Lower lobe of right lung (tissue), 2 donors: ENCODE data around the gene FRAT1. TPM values are rescaled to one million over a fixed set of nuclear protein-coding genes. Genes with fewer than 3 reads are reported as not detected.

Experiments
- ATAC-seq, 2 donors: fragments of 200-7000 bp; cut with Tn5 transposase; one replicate each; pipeline ENCODE4 v1.9.1; 2020 to 2022; ENCODE audit warnings: mild to moderate bottlenecking in 2 of 2, moderate library complexity in 2 of 2
- DNase-seq: peaks from one replicate; pipeline ENCODE4 v3.0.0-alpha.2; 2020
- H3K27ac ChIP-seq: fragments of 200-600 bp; one replicate; pipeline ENCODE4 v1.8.0; 2022
- H3K27me3 ChIP-seq: fragments of 200-600 bp; one replicate; pipeline ENCODE4 v1.8.0; 2022; ENCODE audit warnings: low read depth
- H3K36me3 ChIP-seq: fragments of 200-600 bp; one replicate; pipeline ENCODE4 v1.8.0; 2022; ENCODE audit warnings: mild to moderate bottlenecking
- H3K4me1 ChIP-seq: fragments of 200-600 bp; one replicate; pipeline ENCODE4 v1.8.0; 2022
- H3K4me3 ChIP-seq: fragments of 200-600 bp; one replicate; pipeline ENCODE4 v1.8.0; 2022; ENCODE audit warnings: mild to moderate bottlenecking
- H3K9me3 ChIP-seq: fragments of 200-600 bp; one replicate; pipeline ENCODE4 v1.8.0; 2022
- intact Hi-C: fragments of 100-400 bp; cut with DNase I; formaldehyde crosslinking; loops from one replicate; pipeline ENCODE4 v1.11.0; 2022
- total RNA-seq: library from RNA; stranded (reverse); fragmentation: NEBNext Ultra II Directional; extraction: Animal tissue kit (Norgen Biotek cat#: 25700); gene quantifications from one replicate; pipeline ENCODE4 v1.2.1, GENCODE V29; 2021
- TF ChIP-seq, protein P1 (sequence below): fragments of 200-600 bp; IDR thresholded peaks from one replicate; pipeline ENCODE4 v1.8.0; 2022; ENCODE audit warnings: antibody characterized with exemption, mild to moderate bottlenecking
- donor health status: DM: no; HTN: yes; CAD: no; lungs with severe emphysema.

The FRAT1 gene
- total RNA-seq, 1 donor from 2014 or later, result 15.1 TPM

GRCh38 chr10:97292097-97292861, 26.8 kb upstream of the FRAT1 start, which contains the start of gene ARHGAP19:
TSS of gene ARHGAP19 (minus strand) at chr10:97292637. CDS start at chr10:97292627, 10 bp downstream.
- intact Hi-C loops, result no loop called here
- TF ChIP-seq, protein P1, sequence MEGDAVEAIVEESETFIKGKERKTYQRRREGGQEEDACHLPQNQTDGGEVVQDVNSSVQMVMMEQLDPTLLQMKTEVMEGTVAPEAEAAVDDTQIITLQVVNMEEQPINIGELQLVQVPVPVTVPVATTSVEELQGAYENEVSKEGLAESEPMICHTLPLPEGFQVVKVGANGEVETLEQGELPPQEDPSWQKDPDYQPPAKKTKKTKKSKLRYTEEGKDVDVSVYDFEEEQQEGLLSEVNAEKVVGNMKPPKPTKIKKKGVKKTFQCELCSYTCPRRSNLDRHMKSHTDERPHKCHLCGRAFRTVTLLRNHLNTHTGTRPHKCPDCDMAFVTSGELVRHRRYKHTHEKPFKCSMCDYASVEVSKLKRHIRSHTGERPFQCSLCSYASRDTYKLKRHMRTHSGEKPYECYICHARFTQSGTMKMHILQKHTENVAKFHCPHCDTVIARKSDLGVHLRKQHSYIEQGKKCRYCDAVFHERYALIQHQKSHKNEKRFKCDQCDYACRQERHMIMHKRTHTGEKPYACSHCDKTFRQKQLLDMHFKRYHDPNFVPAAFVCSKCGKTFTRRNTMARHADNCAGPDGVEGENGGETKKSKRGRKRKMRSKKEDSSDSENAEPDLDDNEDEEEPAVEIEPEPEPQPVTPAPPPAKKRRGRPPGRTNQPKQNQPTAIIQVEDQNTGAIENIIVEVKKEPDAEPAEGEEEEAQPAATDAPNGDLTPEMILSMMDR, result peak; percentile 28
- Histone ChIP-seq H3K36me3 (peaks cover 7% of the 10 kb centered on the region), H3K4me3 (peak within 1 kb of the TSS; percentile 90), H3K9me3 (no peaks in the 10 kb centered on the region), H3K27ac (peak within 1 kb of the TSS; percentile 94), H3K4me1 (peaks cover 10% of the 10 kb centered on the region), H3K27me3 (no peaks in the 10 kb centered on the region)
- ATAC-seq (peak; percentile 99), DNase-seq (peak; percentile 96)

GRCh38 chr10:97292862-97293198, 26.2 kb upstream of the FRAT1 start:
- TF ChIP-seq, protein P1, result no peak
- H3K4me1 ChIP-seq, result peaks cover 10% of the 10 kb centered on the region
- H3K27ac ChIP-seq, result no peak overlapping the region
- H3K4me3 ChIP-seq, result no peak overlapping the region
- H3K36me3 ChIP-seq, result peaks cover 3% of the 10 kb centered on the region
- no peaks in the 10 kb centered on the region for H3K27me3 ChIP-seq
- ATAC-seq (no peak), DNase-seq (no peak)
- intact Hi-C loops, result no loop called here
- no peaks in the 10 kb centered on the region for H3K9me3 ChIP-seq

GRCh38 chr10:97297556-97298222, 21.4 kb upstream of the FRAT1 start:
- no peak overlapping the region for H3K27ac ChIP-seq
- H3K9me3 ChIP-seq, result no peaks in the 10 kb centered on the region
- TF ChIP-seq, protein P1, result no peak
- H3K4me1 ChIP-seq, result no peaks in the 10 kb centered on the region
- H3K27me3 ChIP-seq, result no peaks in the 10 kb centered on the region
- DNase-seq (no peak), ATAC-seq (peak; percentile 23 to 83)
- no peaks in the 10 kb centered on the region for H3K36me3 ChIP-seq
- intact Hi-C loops, result no loop called here
- H3K4me3 ChIP-seq, result no peak overlapping the region

GRCh38 chr10:97298223-97298571, 20.9 kb upstream of the FRAT1 start:
- no peak overlapping the region for H3K4me3 ChIP-seq
- no peaks in the 10 kb centered on the region for H3K27me3 ChIP-seq
- TF ChIP-seq, protein P1, result no peak
- no peak overlapping the region for H3K27ac ChIP-seq
- no peaks in the 10 kb centered on the region for H3K9me3 ChIP-seq
- intact Hi-C loops, result no loop called here
- DNase-seq (no peak), ATAC-seq (no peak)
- H3K36me3 ChIP-seq, result no peaks in the 10 kb centered on the region
- H3K4me1 ChIP-seq, result no peaks in the 10 kb centered on the region

GRCh38 chr10:97300980-97301379, 18.1 kb upstream of the FRAT1 start:
- no peak overlapping the region for H3K4me3 ChIP-seq
- no peaks in the 10 kb centered on the region for H3K9me3 ChIP-seq
- ATAC-seq, result no peak
- intact Hi-C loops, result no loop called here
- DNase-seq, result no peak
- TF ChIP-seq, protein P1, result no peak
- no peaks in the 10 kb centered on the region for H3K4me1 ChIP-seq
- H3K36me3 ChIP-seq, result no peaks in the 10 kb centered on the region
- H3K27me3 ChIP-seq, result no peaks in the 10 kb centered on the region
- no peak overlapping the region for H3K27ac ChIP-seq
